Measurements from ENCODE around the gene ATP11C. TPM values are rescaled to one million over a fixed set of nuclear protein-coding genes. Genes with fewer than 3 reads are reported as not detected.
A peak's percentile ranks its signal among the peaks of the same experiment; 100 is the strongest.

The ATP11C gene
- total and polyA plus RNA-seq, 5 donors from 2014 or later = 2.9 to 19.4 (median 4.4) TPM

DNA sequence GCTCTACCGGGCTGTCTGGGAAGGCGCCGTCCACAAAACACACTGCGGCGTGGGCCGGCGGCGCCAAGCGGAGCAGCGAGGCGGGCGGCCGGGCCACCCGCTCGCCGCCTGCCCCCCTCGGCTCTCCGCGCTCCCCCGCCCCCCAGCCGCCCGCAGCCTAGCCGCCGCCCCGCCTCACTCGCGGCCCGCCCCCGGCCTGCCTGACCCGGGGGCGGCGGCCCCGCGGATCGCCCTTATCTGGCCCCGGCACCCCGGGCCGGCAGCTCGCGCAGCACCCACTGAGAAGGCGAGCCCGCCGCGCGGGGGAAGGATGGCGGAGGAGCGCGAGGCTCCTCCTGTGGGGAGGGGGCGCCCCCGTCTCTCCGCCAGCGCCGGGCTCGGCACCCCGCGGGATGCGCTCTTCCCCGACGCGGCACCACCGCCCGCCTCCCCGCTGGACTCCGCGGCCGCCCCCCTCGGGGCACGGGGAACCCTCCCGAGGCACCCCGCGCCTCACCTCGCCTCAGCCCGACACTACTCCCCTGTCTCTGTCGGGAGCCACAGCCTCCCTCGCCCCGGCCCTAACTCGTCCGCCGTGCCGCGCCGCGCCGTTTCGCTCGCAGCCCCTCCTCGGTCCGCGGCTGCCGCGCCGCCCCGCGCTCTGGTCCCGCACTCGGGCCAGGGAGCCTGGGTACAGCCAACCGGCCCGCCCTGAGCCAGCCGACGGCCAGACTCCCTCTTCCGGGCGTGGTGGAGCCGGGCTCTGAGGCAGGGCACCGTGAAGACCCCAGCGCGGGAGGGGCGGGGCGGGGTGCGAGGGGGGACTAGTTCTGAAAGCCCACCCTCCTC is 566 bp downstream of the ATP11C start:
- Mint-ChIP-seq H3K36me3 (no peaks in the 10 kb centered on the region), H3K27me3 (no peaks in the 10 kb centered on the region), H3K27ac (peak overlapping the region; percentile 94 to 97 (median 95)), H3K4me1 (peaks cover 0 to 23% (median 11%) of the 10 kb centered on the region in 4 donors), H3K9me3 (no peaks in the 10 kb centered on the region), H3K4me3 (peak overlapping the region; percentile 94 to 99 (median 96))
- peak in 2 of 3 donors; percentile 45 to 47 for DNase-seq
- peak; percentile 33 to 45 for ATAC-seq (ENCODE audit: low read depth in 2 of 2)
- no peaks in the 10 kb centered on the region for H3K9me3 ChIP-seq (ENCODE audit: control insufficient read depth in 2 of 2, low read length in 2 of 2)
- peak overlapping the region; percentile 32 for H3K4me3 ChIP-seq (ENCODE audit: low read depth, low read length)
- peak overlapping the region; percentile 90 for H3K27ac ChIP-seq (ENCODE audit: insufficient read depth, low read length, poor library complexity, severe bottlenecking)
- peaks cover 16% of the 10 kb centered on the region for H3K4me1 ChIP-seq (ENCODE audit: control insufficient read depth, insufficient read depth, low read length, poor library complexity, severe bottlenecking)
- H3K27me3 ChIP-seq (ENCODE audit: control insufficient read depth, insufficient read depth, low read length) = no peaks in the 10 kb centered on the region
- no peaks in the 10 kb centered on the region for H3K36me3 ChIP-seq (ENCODE audit: control insufficient read depth, insufficient read depth, low read length)

DNA sequence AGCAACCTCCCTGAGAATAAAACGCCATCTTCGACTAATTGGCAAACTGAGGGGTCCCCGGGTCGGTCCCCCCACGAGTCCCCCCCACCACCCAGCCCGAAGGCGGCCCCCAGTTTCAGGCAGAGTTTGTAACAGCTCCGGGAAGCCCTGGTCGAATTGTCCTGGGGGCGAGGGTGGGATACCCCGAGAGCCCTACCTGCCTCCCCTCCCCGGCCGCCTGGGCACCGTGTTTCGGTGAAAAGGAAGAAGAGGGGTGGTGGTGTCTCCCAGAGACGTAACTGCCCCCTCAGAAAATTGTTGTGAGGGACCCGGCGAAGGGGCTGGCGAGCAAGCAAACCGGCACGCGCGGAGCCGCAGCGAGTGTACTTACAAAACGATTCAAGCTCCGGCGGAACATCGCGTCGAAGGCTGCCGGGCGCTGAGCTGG is 1.2 kb downstream of the ATP11C start:
- H3K4me1 Mint-ChIP-seq = peaks cover 0 to 23% (median 11%) of the 10 kb centered on the region in 4 donors
- Histone ChIP-seq H3K27ac (ENCODE audit: insufficient read depth, low read length, poor library complexity, severe bottlenecking) (peak overlapping the region; percentile 41), H3K4me3 (ENCODE audit: low read depth, low read length) (peak overlapping the region; percentile 60), H3K4me1 (ENCODE audit: control insufficient read depth, insufficient read depth, low read length, poor library complexity, severe bottlenecking) (peaks cover 16% of the 10 kb centered on the region), H3K36me3 (ENCODE audit: control insufficient read depth, insufficient read depth, low read length) (no peaks in the 10 kb centered on the region), H3K9me3 (ENCODE audit: control insufficient read depth in 2 of 2, low read length in 2 of 2) (no peaks in the 10 kb centered on the region), H3K27me3 (ENCODE audit: control insufficient read depth, insufficient read depth, low read length) (no peaks in the 10 kb centered on the region)
- no peaks in the 10 kb centered on the region for H3K27me3 Mint-ChIP-seq
- H3K4me3 Mint-ChIP-seq = peak overlapping the region; percentile 66 to 86 (median 85)
- no peaks in the 10 kb centered on the region for H3K36me3 Mint-ChIP-seq
- peak overlapping the region in 1 of 3 donors; percentile 31 for H3K27ac Mint-ChIP-seq
- H3K9me3 Mint-ChIP-seq = no peaks in the 10 kb centered on the region
- ATAC-seq (ENCODE audit: low read depth in 2 of 2) (no peak), DNase-seq (peak in 1 of 3 donors; percentile 43)

DNA sequence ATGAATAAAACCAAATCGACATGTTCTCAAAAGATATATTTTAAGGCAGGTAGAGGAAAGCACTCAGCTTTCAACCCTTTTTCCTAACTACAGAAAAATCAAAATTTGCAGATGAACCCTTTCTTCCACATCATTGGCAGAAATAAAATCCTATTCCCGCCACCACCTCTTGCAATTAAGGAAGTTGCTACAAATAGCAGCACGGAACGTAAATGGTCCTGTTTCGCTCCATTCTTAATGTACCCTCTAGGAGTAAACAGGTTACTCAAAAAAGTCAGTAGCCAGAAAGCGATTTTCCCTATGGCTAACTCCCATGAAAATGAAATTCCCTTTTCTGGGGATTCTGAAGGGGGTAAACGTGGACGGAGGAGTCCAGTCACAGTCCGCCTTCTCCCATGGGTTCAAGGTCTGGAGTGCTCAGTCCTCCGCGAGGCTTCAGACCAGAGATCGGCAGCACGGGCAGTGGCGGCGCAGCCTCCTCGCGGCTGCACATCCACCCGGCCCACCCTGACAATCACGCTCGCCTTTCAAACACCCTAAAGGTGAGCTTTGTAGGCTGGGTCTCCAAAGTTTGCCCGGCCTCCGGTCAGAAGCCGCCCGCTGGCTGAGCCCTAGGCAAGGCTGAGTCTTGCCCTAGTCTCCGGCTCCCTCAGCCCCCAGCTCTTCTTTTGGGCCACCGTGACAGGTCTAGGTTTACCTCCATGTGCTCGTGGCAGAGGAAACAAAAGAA is 1.8 kb downstream of the ATP11C start:
- peak overlapping the region; percentile 60 for H3K4me3 ChIP-seq (ENCODE audit: low read depth, low read length)
- H3K27me3 ChIP-seq (ENCODE audit: control insufficient read depth, insufficient read depth, low read length) = no peaks in the 10 kb centered on the region
- Mint-ChIP-seq H3K4me1 (peaks cover under 1 to 23% (median 14%) of the 10 kb centered on the region in 4 donors), H3K9me3 (no peaks in the 10 kb centered on the region), H3K27ac (peak overlapping the region in 2 of 3 donors; percentile 31 to 43), H3K27me3 (no peaks in the 10 kb centered on the region), H3K36me3 (no peaks in the 10 kb centered on the region), H3K4me3 (peak overlapping the region; percentile 66 to 86 (median 85))
- ATAC-seq (ENCODE audit: low read depth in 2 of 2) (no peak), DNase-seq (peak; percentile 1 to 29 (median 20))
- H3K9me3 ChIP-seq (ENCODE audit: control insufficient read depth in 2 of 2, low read length in 2 of 2) = no peaks in the 10 kb centered on the region
- H3K36me3 ChIP-seq (ENCODE audit: control insufficient read depth, insufficient read depth, low read length) = no peaks in the 10 kb centered on the region
- H3K4me1 ChIP-seq (ENCODE audit: control insufficient read depth, insufficient read depth, low read length, poor library complexity, severe bottlenecking) = peaks cover 16% of the 10 kb centered on the region
- no peak overlapping the region for H3K27ac ChIP-seq (ENCODE audit: insufficient read depth, low read length, poor library complexity, severe bottlenecking)

DNA sequence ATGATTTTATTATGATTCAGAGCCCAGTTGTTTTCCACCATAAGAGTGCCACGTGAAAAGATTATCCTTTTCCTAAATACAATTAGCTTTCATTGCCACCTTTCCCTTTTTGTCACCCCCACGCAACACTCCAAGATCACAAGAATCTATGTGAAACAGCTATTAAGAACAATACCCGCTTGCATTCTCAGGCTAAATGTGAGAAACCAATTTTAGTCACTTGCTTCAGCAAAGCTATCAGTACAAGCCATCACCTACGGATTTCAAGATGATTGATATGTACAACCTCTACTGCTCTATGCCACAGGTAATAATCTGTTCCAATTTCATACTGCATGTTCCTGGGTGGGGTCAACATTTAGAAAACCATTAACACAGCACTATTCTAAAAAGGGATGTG is 2.5 kb downstream of the ATP11C start:
- H3K27me3 Mint-ChIP-seq = no peaks in the 10 kb centered on the region
- DNase-seq (no peak), ATAC-seq (ENCODE audit: low read depth in 2 of 2) (no peak)
- Histone ChIP-seq H3K27ac (ENCODE audit: insufficient read depth, low read length, poor library complexity, severe bottlenecking) (no peak overlapping the region), H3K36me3 (ENCODE audit: control insufficient read depth, insufficient read depth, low read length) (no peaks in the 10 kb centered on the region), H3K4me3 (ENCODE audit: low read depth, low read length) (peak overlapping the region; percentile 60), H3K4me1 (ENCODE audit: control insufficient read depth, insufficient read depth, low read length, poor library complexity, severe bottlenecking) (peaks cover 16% of the 10 kb centered on the region), H3K27me3 (ENCODE audit: control insufficient read depth, insufficient read depth, low read length) (no peaks in the 10 kb centered on the region), H3K9me3 (ENCODE audit: control insufficient read depth in 2 of 2, low read length in 2 of 2) (no peaks in the 10 kb centered on the region)
- peaks cover 7 to 29% (median 19%) of the 10 kb centered on the region in 4 donors for H3K4me1 Mint-ChIP-seq
- no peaks in the 10 kb centered on the region for H3K36me3 Mint-ChIP-seq
- H3K9me3 Mint-ChIP-seq = no peaks in the 10 kb centered on the region
- peak overlapping the region in 1 of 3 donors; percentile 43 for H3K27ac Mint-ChIP-seq
- peak overlapping the region; percentile 66 to 86 (median 85) for H3K4me3 Mint-ChIP-seq

DNA sequence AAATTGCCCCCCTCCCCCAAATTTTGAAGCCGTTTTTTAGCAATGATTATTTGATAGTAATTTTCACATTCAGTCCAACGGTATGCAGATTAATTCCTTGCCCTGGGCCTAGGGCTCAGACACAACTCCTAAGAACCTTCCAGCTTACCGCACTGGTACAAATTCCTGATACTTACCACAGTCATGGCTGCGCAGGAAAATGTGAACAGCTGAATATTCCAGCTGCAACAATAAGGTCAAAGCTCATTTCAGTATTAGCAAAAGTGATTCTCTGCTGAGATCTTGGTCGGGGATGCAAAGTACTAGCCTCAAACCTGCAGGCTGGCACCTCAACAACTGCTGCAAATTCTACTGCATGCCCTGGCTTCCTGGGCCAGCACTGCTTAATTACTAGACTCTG is 3.0 kb downstream of the ATP11C start:
- Histone ChIP-seq H3K9me3 (ENCODE audit: control insufficient read depth in 2 of 2, low read length in 2 of 2) (no peaks in the 10 kb centered on the region), H3K27ac (ENCODE audit: insufficient read depth, low read length, poor library complexity, severe bottlenecking) (no peak overlapping the region), H3K4me1 (ENCODE audit: control insufficient read depth, insufficient read depth, low read length, poor library complexity, severe bottlenecking) (peaks cover 16% of the 10 kb centered on the region), H3K27me3 (ENCODE audit: control insufficient read depth, insufficient read depth, low read length) (no peaks in the 10 kb centered on the region), H3K4me3 (ENCODE audit: low read depth, low read length) (no peak overlapping the region), H3K36me3 (ENCODE audit: control insufficient read depth, insufficient read depth, low read length) (no peaks in the 10 kb centered on the region)
- H3K4me1 Mint-ChIP-seq = peaks cover 9 to 31% (median 21%) of the 10 kb centered on the region in 4 donors
- H3K27ac Mint-ChIP-seq = no peak overlapping the region
- peak overlapping the region in 3 of 4 donors; percentile 32 to 85 (median 73) for H3K4me3 Mint-ChIP-seq
- H3K27me3 Mint-ChIP-seq = no peaks in the 10 kb centered on the region
- no peak for ATAC-seq (ENCODE audit: low read depth in 2 of 2)
- DNase-seq = no peak
- no peaks in the 10 kb centered on the region for H3K36me3 Mint-ChIP-seq
- no peaks in the 10 kb centered on the region for H3K9me3 Mint-ChIP-seq

DNA sequence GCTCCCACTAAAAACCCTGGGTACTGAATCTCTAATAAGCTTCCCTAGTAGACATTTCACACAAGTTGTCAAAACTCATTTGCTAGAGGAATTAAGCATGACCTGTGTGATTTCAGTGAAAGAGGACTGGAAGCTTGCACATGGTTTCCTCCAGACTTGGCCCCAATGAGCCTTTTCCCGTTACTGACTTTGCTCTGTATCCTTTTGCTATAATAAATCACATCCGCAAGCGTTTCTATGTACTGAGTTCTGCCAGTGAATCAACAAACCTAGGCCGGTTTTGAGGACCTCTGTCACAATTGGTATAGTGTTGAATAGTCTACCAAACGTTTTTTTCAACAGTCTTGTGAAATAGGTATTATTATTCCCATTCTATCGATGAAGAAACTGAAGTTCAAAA is 8.2 kb downstream of the ATP11C start:
- peaks cover 15 to 37% (median 22%) of the 10 kb centered on the region in 4 donors for H3K4me1 Mint-ChIP-seq
- Histone ChIP-seq H3K36me3 (ENCODE audit: control insufficient read depth, insufficient read depth, low read length) (no peaks in the 10 kb centered on the region), H3K9me3 (ENCODE audit: control insufficient read depth in 2 of 2, low read length in 2 of 2) (no peaks in the 10 kb centered on the region), H3K27me3 (ENCODE audit: control insufficient read depth, insufficient read depth, low read length) (no peaks in the 10 kb centered on the region), H3K4me1 (ENCODE audit: control insufficient read depth, insufficient read depth, low read length, poor library complexity, severe bottlenecking) (no peaks in the 10 kb centered on the region), H3K4me3 (ENCODE audit: low read depth, low read length) (no peak overlapping the region), H3K27ac (ENCODE audit: insufficient read depth, low read length, poor library complexity, severe bottlenecking) (no peak overlapping the region)
- no peaks in the 10 kb centered on the region for H3K27me3 Mint-ChIP-seq
- H3K27ac Mint-ChIP-seq = no peak overlapping the region
- DNase-seq (no peak), ATAC-seq (ENCODE audit: low read depth in 2 of 2) (no peak)
- H3K9me3 Mint-ChIP-seq = no peaks in the 10 kb centered on the region
- H3K4me3 Mint-ChIP-seq = no peak overlapping the region
- peaks cover 8% of the 10 kb centered on the region for H3K36me3 Mint-ChIP-seq

DNA sequence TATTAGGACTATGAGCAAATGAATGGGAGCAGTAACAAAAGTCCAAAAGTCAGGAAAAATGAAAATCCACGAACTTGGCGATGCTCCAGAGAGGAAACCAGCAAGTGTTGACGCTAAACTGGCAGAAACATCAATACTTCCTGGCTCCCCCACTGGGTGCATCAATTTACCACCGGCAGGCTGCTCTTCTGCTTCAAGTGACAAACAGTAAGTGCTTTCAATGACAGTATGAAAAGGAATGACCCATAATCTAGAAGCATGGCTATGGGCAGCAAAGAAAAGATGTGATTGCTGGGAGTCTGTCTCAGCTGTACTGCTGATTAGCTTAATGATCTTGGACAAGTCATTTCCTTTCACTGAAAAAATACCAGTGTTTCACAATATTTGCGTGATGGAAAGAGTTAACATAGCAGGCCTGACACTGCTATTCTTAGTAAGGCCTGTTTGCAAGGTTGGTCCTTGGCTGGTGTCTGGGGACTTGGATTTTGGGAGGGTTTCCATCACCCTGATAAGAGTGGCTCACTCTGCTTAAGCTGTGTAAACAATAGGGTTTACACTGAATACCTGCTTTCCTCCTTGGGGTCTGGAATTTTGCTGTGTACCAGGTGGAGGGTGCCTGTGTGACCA is 8.7 kb downstream of the ATP11C start:
- Mint-ChIP-seq H3K36me3 (peaks cover 8% of the 10 kb centered on the region), H3K27ac (peak overlapping the region in 1 of 3 donors; percentile 33), H3K4me3 (no peak overlapping the region), H3K27me3 (no peaks in the 10 kb centered on the region), H3K9me3 (no peaks in the 10 kb centered on the region), H3K4me1 (peaks cover 15 to 35% (median 21%) of the 10 kb centered on the region in 4 donors)
- Histone ChIP-seq H3K4me3 (ENCODE audit: low read depth, low read length) (no peak overlapping the region), H3K9me3 (ENCODE audit: control insufficient read depth in 2 of 2, low read length in 2 of 2) (no peaks in the 10 kb centered on the region), H3K27ac (ENCODE audit: insufficient read depth, low read length, poor library complexity, severe bottlenecking) (no peak overlapping the region), H3K4me1 (ENCODE audit: control insufficient read depth, insufficient read depth, low read length, poor library complexity, severe bottlenecking) (no peaks in the 10 kb centered on the region), H3K27me3 (ENCODE audit: control insufficient read depth, insufficient read depth, low read length) (no peaks in the 10 kb centered on the region), H3K36me3 (ENCODE audit: control insufficient read depth, insufficient read depth, low read length) (no peaks in the 10 kb centered on the region)
- DNase-seq = no peak
- no peak for ATAC-seq (ENCODE audit: low read depth in 2 of 2)
